Thoracic aorta (tissue), 2 donors: ENCODE results near the gene DDX51. TPM values are rescaled to one million over a fixed set of nuclear protein-coding genes. Genes with fewer than 3 reads are reported as not detected.

Experiments used
- ATAC-seq: fragments of 150-250 bp; one replicate; pipeline ENCODE4 v1.8.0; 2017; ENCODE audit warnings: low read depth; ENCODE audit not compliant: insufficient number of reproducible peaks, low FRiP score
- DNase-seq: peaks from one replicate; pipeline ENCODE4 v3.0.0-alpha.2; 2020; ENCODE audit warnings: low spot score
- H3K27ac ChIP-seq, 2 donors: fragments of 200-600 bp; sonication (generic); 1 replicate in 1 of 2; 2 replicates in 1 of 2; pipeline ENCODE4 v1.5.1; 2016; ENCODE audit warnings: mild to moderate bottlenecking in 2 of 2, moderate library complexity in 2 of 2
- H3K27me3 ChIP-seq: fragments of 200-600 bp; sonication (generic); replicated peaks from 2 replicates; pipeline ENCODE4 v1.6.0; 2016; ENCODE audit warnings: mild to moderate bottlenecking; ENCODE audit not compliant: insufficient read depth
- H3K36me3 ChIP-seq: fragments of 200-600 bp; sonication (generic); one replicate; pipeline ENCODE4 v1.5.1; 2016
- H3K4me1 ChIP-seq, 2 donors: fragments of 200-600 bp; sonication (generic); 1 replicate in 1 of 2; 2 replicates in 1 of 2; pipeline versions ENCODE4 v1.5.1 to v1.6.0; 2016; ENCODE audit warnings: low read depth in 2 of 2, mild to moderate bottlenecking in 1 of 2; ENCODE audit not compliant: control insufficient read depth in 1 of 2
- H3K4me3 ChIP-seq: fragments of 200-600 bp; sonication (generic); 2 replicates; pipeline ENCODE4 v1.5.1; 2016; ENCODE audit warnings: mild to moderate bottlenecking
- H3K9me3 ChIP-seq: fragments of 200-600 bp; sonication (generic); 2 replicates; pipeline ENCODE4 v1.5.1; 2016
- CTCF ChIP-seq: fragments of 200-600 bp; sonication (generic); IDR thresholded peaks from one replicate; pipeline ENCODE4 v1.5.1; 2019; ENCODE audit warnings: antibody characterized with exemption
- total RNA-seq, 2 donors: library from RNA; depleted of rRNA; stranded (reverse); fragments of >200 nt; gene quantifications; one replicate each; pipeline versions ENCODE4 v1.1.0 to v1.2.3, GENCODE V29; 2016

The DDX51 gene
- total RNA-seq, 2 donors from 2014 or later, result 9.7 to 24.8 TPM

DNA sequence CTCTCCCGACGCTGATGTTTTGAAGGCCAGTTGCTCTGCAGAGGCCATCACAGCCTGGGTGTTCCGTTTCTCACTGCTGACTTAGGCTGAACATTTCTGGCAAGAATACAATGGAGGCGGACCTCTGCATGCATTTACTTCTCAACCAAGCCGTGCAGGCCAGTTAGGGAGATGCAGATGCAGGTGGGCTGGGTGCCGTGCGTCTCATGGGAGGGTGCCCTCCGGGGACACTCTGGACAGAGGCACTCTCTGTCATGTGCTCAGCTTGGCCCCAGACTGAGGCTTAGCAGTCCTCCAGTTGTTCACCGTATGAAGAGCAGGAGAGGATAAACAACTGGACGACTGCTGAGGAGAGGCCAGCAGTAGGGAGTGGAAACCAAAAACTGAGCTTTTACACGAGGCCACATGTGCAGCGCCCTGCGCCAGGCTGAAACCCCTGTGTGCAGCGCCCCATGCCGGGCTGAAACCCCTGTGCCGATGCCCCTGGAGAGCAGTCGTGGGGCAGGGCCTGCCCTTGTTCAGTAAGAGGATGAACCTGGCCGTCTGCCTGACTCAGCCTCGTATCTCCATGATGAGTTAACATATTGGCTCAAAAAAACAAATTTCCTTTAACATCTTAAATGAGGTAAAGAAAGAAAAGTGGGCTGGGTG, 32.3 kb downstream of the DDX51 start:
- Histone ChIP-seq H3K9me3 (no peaks in the 10 kb centered on the region), H3K4me1 (no peaks in the 10 kb centered on the region), H3K27me3 (no peaks in the 10 kb centered on the region), H3K27ac (no peak overlapping the region), H3K4me3 (no peak overlapping the region), H3K36me3 (peaks cover 33% of the 10 kb centered on the region)
- no peak for TF ChIP-seq CTCF
- no peak for ATAC-seq
- no peak for DNase-seq

DNA sequence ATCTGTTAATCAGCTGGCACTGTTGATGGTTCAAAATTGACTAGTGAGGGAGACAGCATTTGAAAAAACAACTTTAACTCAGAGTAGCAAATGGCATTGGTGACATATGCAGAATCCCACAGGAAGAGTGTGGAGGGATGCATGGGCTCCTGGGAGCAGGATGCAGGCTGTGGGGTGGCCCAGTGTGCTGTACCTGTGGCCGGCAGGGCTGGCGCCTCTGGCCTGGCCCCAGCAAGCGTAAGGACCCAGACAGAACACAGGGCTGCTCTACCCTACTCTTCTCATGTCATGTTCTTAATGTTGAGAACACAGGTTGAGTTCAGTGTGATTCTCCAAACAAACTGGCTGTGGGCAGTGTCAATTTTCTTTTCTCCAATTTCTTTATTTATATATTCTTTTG, 33.4 kb downstream of the DDX51 start:
- ATAC-seq, result no peak

GRCh38 chr12:132109741-132110140, 34.4 kb downstream of the DDX51 start:
- H3K4me1 ChIP-seq, result no peaks in the 10 kb centered on the region
- ATAC-seq (no peak), DNase-seq (no peak)
- no peaks in the 10 kb centered on the region for H3K9me3 ChIP-seq
- H3K27me3 ChIP-seq, result no peaks in the 10 kb centered on the region
- H3K27ac ChIP-seq, result no peak overlapping the region
- no peak overlapping the region for H3K4me3 ChIP-seq
- no peak for TF ChIP-seq CTCF
- peaks cover 30% of the 10 kb centered on the region for H3K36me3 ChIP-seq

More for the DNA sequence above, 33.4 kb downstream of the DDX51 start:
- no peak overlapping the region for H3K27ac ChIP-seq
- no peak for TF ChIP-seq CTCF
- no peak for DNase-seq
- H3K4me1 ChIP-seq, result no peaks in the 10 kb centered on the region
- H3K4me3 ChIP-seq, result no peak overlapping the region
- H3K36me3 ChIP-seq, result peaks cover 29% of the 10 kb centered on the region
- no peaks in the 10 kb centered on the region for H3K27me3 ChIP-seq
- H3K9me3 ChIP-seq, result no peaks in the 10 kb centered on the region

DNA sequence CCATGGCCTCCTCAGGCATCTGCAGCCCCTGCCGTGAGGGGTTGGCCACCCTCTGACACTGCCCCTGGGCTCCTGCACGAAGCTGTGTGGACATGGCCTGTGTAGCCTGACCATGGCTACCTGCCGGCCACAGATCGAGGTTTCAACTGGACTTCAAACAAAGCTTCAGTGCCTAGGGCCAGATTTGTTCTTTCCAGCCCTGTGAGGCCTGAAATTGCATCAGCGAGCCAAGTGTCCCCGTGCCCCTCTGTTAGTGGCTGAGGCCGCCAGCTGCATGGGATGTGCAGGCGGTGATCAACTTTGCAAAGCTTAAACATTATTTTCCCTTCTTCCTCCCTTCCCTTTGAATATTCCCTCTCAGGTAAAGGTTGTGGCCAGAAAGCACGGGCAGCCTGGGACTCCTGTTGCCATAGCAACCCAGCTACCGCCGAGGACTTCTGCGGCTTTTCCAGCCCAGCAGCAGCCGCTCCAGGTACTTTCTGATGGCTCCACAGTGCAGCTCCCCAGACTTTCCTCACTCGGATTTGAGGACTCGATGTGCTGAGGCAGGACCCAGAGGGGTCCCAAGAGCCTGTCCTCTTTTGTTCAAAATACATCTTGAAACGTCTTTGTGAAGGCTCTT, 35.8 kb downstream of the DDX51 start:
- Histone ChIP-seq H3K4me1 (no peaks in the 10 kb centered on the region), H3K27ac (no peak overlapping the region), H3K36me3 (peaks cover 22% of the 10 kb centered on the region), H3K4me3 (no peak overlapping the region), H3K27me3 (no peaks in the 10 kb centered on the region), H3K9me3 (no peaks in the 10 kb centered on the region)
- TF ChIP-seq CTCF, result no peak
- ATAC-seq (no peak), DNase-seq (no peak)

- Histone ChIP-seq H3K36me3 (peaks cover 20% of the 10 kb centered on the region), H3K4me3 (no peak overlapping the region), H3K4me1 (no peaks in the 10 kb centered on the region), H3K27me3 (no peaks in the 10 kb centered on the region), H3K27ac (no peak overlapping the region), H3K9me3 (no peaks in the 10 kb centered on the region)
- TF ChIP-seq CTCF, result no peak
- ATAC-seq (no peak), DNase-seq (no peak)
These were observed 37.2 kb downstream of the DDX51 start for GRCh38 chr12:132106921-132107320.
